Common myeloid progenitor, CD34-positive (primary cell): ENCODE data around the gene TNFAIP2.
"Not testable (repeated sequence)": the region's sequence is repeated elsewhere in the genome, so short reads cannot be mapped to it uniquely, and the experiment has no call there.

Experiments
- CTCF ChIA-PET: fragments of 350-600 bp; sonication (Branson Sonifier 250); formaldehyde crosslinking; loops from one replicate; lab custom pipeline; 2021; ENCODE audit warnings: antibody characterized with exemption; lab: Charles Lee
- POLR2A ChIA-PET: fragments of 350-600 bp; sonication (Branson Sonifier 250); formaldehyde crosslinking; loops from one replicate; lab custom pipeline; 2021; ENCODE audit warnings: antibody characterized with exemption; lab: Charles Lee
- DNase-seq, 3 donors: peaks; one replicate each; pipeline versions ENCODE4 v3.0.0 to v3.0.0-alpha.2; 2013
- H3K27ac ChIP-seq, 2 experiments: 1 replicate in 1 of 2; 2 replicates in 1 of 2; pipeline ENCODE4 v1.7.0; 2013; ENCODE audit warnings: inconsistent platforms in 2 of 2, low read length in 2 of 2, mild to moderate bottlenecking in 2 of 2, low read depth in 1 of 2, moderate library complexity in 1 of 2; ENCODE audit not compliant: severe bottlenecking in 2 of 2, insufficient read depth in 1 of 2, poor library complexity in 1 of 2
- H3K27me3 ChIP-seq, 5 experiments: replicated peaks in 2 of 5; 1 replicate in 3 of 5; 2 replicates in 2 of 5; pipeline versions ENCODE4 v1.6.1 to v1.7.0; 2013; ENCODE audit warnings: low read length in 4 of 5, mild to moderate bottlenecking in 2 of 5, moderate library complexity in 2 of 5, inconsistent platforms in 1 of 5; ENCODE audit not compliant: insufficient read depth in 5 of 5, control insufficient read depth in 4 of 5
- H3K36me3 ChIP-seq, 4 experiments: 1 replicate in 2 of 4; 2 replicates in 2 of 4; pipeline versions ENCODE4 v1.6.1 to v1.7.0; 2013; ENCODE audit warnings: low read length in 3 of 4, control low read depth in 1 of 4, mild to moderate bottlenecking in 1 of 4; ENCODE audit not compliant: control insufficient read depth in 4 of 4, insufficient read depth in 4 of 4
- H3K4me1 ChIP-seq, 4 experiments: 1 replicate in 3 of 4; 2 replicates in 1 of 4; pipeline versions ENCODE4 v1.6.1 to v1.7.1; 2013; ENCODE audit warnings: low read length in 3 of 4, mild to moderate bottlenecking in 3 of 4, control low read depth in 1 of 4, inconsistent platforms in 1 of 4, moderate library complexity in 1 of 4; ENCODE audit not compliant: control insufficient read depth in 4 of 4, insufficient read depth in 4 of 4; ENCODE audit errors: control extremely low read depth in 1 of 4
- H3K4me3 ChIP-seq, 7 experiments: 1 replicate in 4 of 7; 2 replicates in 3 of 7; pipeline versions ENCODE4 v1.5.1 to v1.7.0; 2013; ENCODE audit warnings: mild to moderate bottlenecking in 7 of 7, low read length in 6 of 7, moderate library complexity in 6 of 7, inconsistent platforms in 2 of 7, low read depth in 2 of 7, control low read depth in 1 of 7; ENCODE audit not compliant: insufficient read depth in 4 of 7, control insufficient read depth in 1 of 7; ENCODE audit errors: extremely low read depth in 1 of 7
- H3K9me3 ChIP-seq, 5 experiments: 1 replicate in 4 of 5; 2 replicates in 1 of 5; pipeline versions ENCODE4 v1.6.1 to v1.7.1; 2013; ENCODE audit warnings: low read length in 4 of 5, mild to moderate bottlenecking in 2 of 5, inconsistent platforms in 1 of 5, low read depth in 1 of 5, moderate library complexity in 1 of 5; ENCODE audit not compliant: control insufficient read depth in 4 of 5, insufficient read depth in 2 of 5; ENCODE audit errors: control extremely low read depth in 1 of 5
- WGBS: methylation state at CpG from one replicate; pipeline ENCODE4 v1.1.5; 2013; ENCODE audit not compliant: insufficient coverage; 5-methylcytosine and 5-hydroxymethylcytosine counted together

TNFAIP2 gene

GRCh38 chr14:103112400-103113243, 10.6 kb upstream of the TNFAIP2 start:
- no peaks in the 10 kb centered on the region for H3K9me3 ChIP-seq
- CTCF ChIA-PET: interaction anchor here (0.9 to 1.4 kb wide), 3 partner anchors 8 to 17 kb away, joined by 3 to 4 read pairs (median 3); no protein-coding TSS in a partner anchor
- peak overlapping the region in 3 of 7 experiments; percentile 4 to 38 (median 19) for H3K4me3 ChIP-seq
- 15% methylated on average over 9 of the region's 11 CpGs for WGBS
- H3K4me1 ChIP-seq: peaks cover under 1 to 75% (median 68%) of the 10 kb centered on the region in 4 experiments
- H3K27me3 ChIP-seq: no peaks in the 10 kb centered on the region
- POLR2A ChIA-PET: interaction anchor here (0.5 kb wide), 1 partner anchor 1390 kb away, joined by 3 read pairs; no protein-coding TSS in a partner anchor
- H3K36me3 ChIP-seq: no peaks in the 10 kb centered on the region
- H3K27ac ChIP-seq: no peak overlapping the region
- DNase-seq: no peak

- Histone ChIP-seq H3K27ac (no peak overlapping the region), H3K9me3 (no peaks in the 10 kb centered on the region), H3K27me3 (no peaks in the 10 kb centered on the region), H3K4me3 (no peak overlapping the region), H3K4me1 (peaks cover 4 to 80% (median 73%) of the 10 kb centered on the region in 4 experiments), H3K36me3 (no peaks in the 10 kb centered on the region)
- ChIA-PET CTCF (interaction anchor here (0.9 to 1.4 kb wide), 2 partner anchors 9 to 18 kb away, joined by 3 to 4 read pairs; no protein-coding TSS in a partner anchor), POLR2A (no interaction called here)
- WGBS: 43% methylated on average over 4 of the region's 5 CpGs
- no peak for DNase-seq
Measured at GRCh38 chr14:103113303-103113702, 10.0 kb upstream of the TNFAIP2 start.

- Histone ChIP-seq H3K27me3 (no peaks in the 10 kb centered on the region), H3K27ac (no peak overlapping the region), H3K4me1 (peaks cover 4 to 80% (median 73%) of the 10 kb centered on the region in 4 experiments), H3K9me3 (no peaks in the 10 kb centered on the region), H3K36me3 (no peaks in the 10 kb centered on the region), H3K4me3 (no peak overlapping the region)
- ChIA-PET POLR2A (no interaction called here), CTCF (interaction anchor here (1.4 kb wide), 1 partner anchor 10 kb away, joined by 3 read pairs; no protein-coding TSS in a partner anchor)
- WGBS: 29% methylated on average over 12 of the region's 13 CpGs
- no peak for DNase-seq
Measured at GRCh38 chr14:103113774-103114173, 9.5 kb upstream of the TNFAIP2 start.

GRCh38 chr14:103115086-103115679, 8.1 kb upstream of the TNFAIP2 start:
- H3K27ac ChIP-seq, H3K9me3 ChIP-seq, POLR2A ChIA-PET, DNase-seq, H3K27me3 ChIP-seq, H3K36me3 ChIP-seq: not testable (repeated sequence)
- Histone ChIP-seq H3K4me3 (peak overlapping the region in 3 of 7 experiments; percentile 33 to 66 (median 36)), H3K4me1 (peaks cover 7 to 86% (median 76%) of the 10 kb centered on the region in 4 experiments)
- CTCF ChIA-PET: interaction anchor here (1.0 to 2.6 kb wide), 4 partner anchors 9 to 179 kb away, joined by 3 to 27 read pairs (median 4); no protein-coding TSS in a partner anchor
- 60% methylated on average over 12 of the region's 12 CpGs for WGBS

GRCh38 chr14:103115845-103116572, 7.3 kb upstream of the TNFAIP2 start:
- no peaks in the 10 kb centered on the region for H3K9me3 ChIP-seq
- H3K4me1 ChIP-seq: peaks cover 12 to 87% (median 72%) of the 10 kb centered on the region in 4 experiments
- no peak overlapping the region for H3K4me3 ChIP-seq
- no peaks in the 10 kb centered on the region for H3K27me3 ChIP-seq
- no peaks in the 10 kb centered on the region for H3K36me3 ChIP-seq
- WGBS: 90% methylated on average over 10 of the region's 10 CpGs
- DNase-seq: no peak
- no peak overlapping the region for H3K27ac ChIP-seq
- CTCF ChIA-PET: interaction anchor here (1.0 to 2.6 kb wide), 5 partner anchors 8 to 178 kb away, joined by 3 to 27 read pairs (median 4); no protein-coding TSS in a partner anchor
- POLR2A ChIA-PET: no interaction called here

GRCh38 chr14:103116636-103117035, 6.6 kb upstream of the TNFAIP2 start:
- H3K27me3 ChIP-seq: no peaks in the 10 kb centered on the region
- CTCF ChIA-PET: interaction anchor here (1.4 to 5.2 kb wide), 4 partner anchors 8 to 15 kb away, joined by 4 to 50 read pairs (median 16); no protein-coding TSS in a partner anchor
- H3K27ac ChIP-seq: no peak overlapping the region
- 90% methylated on average over 16 of the region's 17 CpGs for WGBS
- DNase-seq: no peak
- peaks cover 12 to 87% (median 72%) of the 10 kb centered on the region in 4 experiments for H3K4me1 ChIP-seq
- POLR2A ChIA-PET: interaction anchor here (0.7 kb wide), 1 partner anchor 9 kb away, joined by 5 read pairs; no protein-coding TSS in a partner anchor
- no peaks in the 10 kb centered on the region for H3K9me3 ChIP-seq
- H3K4me3 ChIP-seq: no peak overlapping the region
- H3K36me3 ChIP-seq: no peaks in the 10 kb centered on the region
